SU-DHL-6 (cell line): ENCODE measurements around the gene MCF2.

Source experiments
- H2AFZ ChIP-seq: fragments of 200-600 bp; sonication (generic); 2 replicates; pipeline ENCODE4 v1.6.1; 2014; ENCODE audit warnings: low read depth, mild to moderate bottlenecking, moderate library complexity, mixed read lengths, antibody characterized with exemption, low read length; ENCODE audit not compliant: severe bottlenecking
- H3F3A ChIP-seq: fragments of 200-600 bp; shearing (Covaris generic); 2 replicates; pipeline ENCODE4 v1.6.0; 2016; ENCODE audit warnings: antibody characterized with exemption, mild to moderate bottlenecking; ENCODE audit not compliant: insufficient read depth
- H3K27ac ChIP-seq: fragments of 200-600 bp; sonication (generic); 2 replicates; pipeline ENCODE4 v1.5.1; 2016; ENCODE audit warnings: low read depth, mild to moderate bottlenecking, low read length, moderate library complexity, mixed read lengths
- H3K27me3 ChIP-seq: fragments of 200-600 bp; sonication (generic), shearing (Covaris generic); 2 replicates; pipeline ENCODE4 v1.6.0; 2014; ENCODE audit warnings: mild to moderate bottlenecking, low read length
- H3K36me3 ChIP-seq: fragments of 200-600 bp; sonication (generic); 2 replicates; pipeline ENCODE4 v1.6.1; 2014; ENCODE audit warnings: mild to moderate bottlenecking, low read length, mixed read lengths
- H3K4me2 ChIP-seq: fragments of 300-600, 200-600 bp; shearing (Covaris generic), sonication (generic); 2 replicates; pipeline ENCODE4 v1.6.0; 2014; ENCODE audit warnings: low read length, low read depth, mild to moderate bottlenecking; ENCODE audit not compliant: poor library complexity, severe bottlenecking
- H3K4me3 ChIP-seq: fragments of 200-600 bp; sonication (generic); 2 replicates; pipeline ENCODE4 v1.5.1; 2014; ENCODE audit warnings: antibody characterized with exemption, low read length, mild to moderate bottlenecking, mixed read lengths; ENCODE audit not compliant: insufficient read depth, poor library complexity, severe bottlenecking
- H3K79me2 ChIP-seq: fragments of 200-600 bp; sonication (generic); 2 replicates; pipeline ENCODE4 v1.6.1; 2014; ENCODE audit warnings: mild to moderate bottlenecking, low read length, moderate library complexity; ENCODE audit not compliant: insufficient read depth
- H3K9ac ChIP-seq: fragments of 200-600 bp; sonication (generic); 2 replicates; pipeline ENCODE4 v1.7.0; 2014; ENCODE audit warnings: mild to moderate bottlenecking, low read length
- H3K9me2 ChIP-seq: fragments of 200-600 bp; sonication (generic); replicated peaks from 2 replicates; pipeline ENCODE4 v1.6.1; 2014; ENCODE audit warnings: low read length; ENCODE audit not compliant: insufficient read depth
- H3K9me3 ChIP-seq: fragments of 200-600 bp; sonication (generic); 2 replicates; pipeline ENCODE4 v1.6.1; 2014; ENCODE audit warnings: low read length, mixed read lengths; ENCODE audit not compliant: insufficient read depth
- H4K20me1 ChIP-seq: fragments of 200-600 bp; sonication (generic); 2 replicates; pipeline ENCODE4 v1.6.1; 2014; ENCODE audit warnings: low read depth, mild to moderate bottlenecking, antibody characterized with exemption, low read length, moderate library complexity, mixed read lengths
- CTCF ChIP-seq: fragments of 200-600 bp; sonication (generic); IDR thresholded peaks from one replicate; pipeline ENCODE4 v1.5.1; 2017; ENCODE audit warnings: antibody characterized with exemption, mild to moderate bottlenecking, low read length, moderate library complexity; ENCODE audit not compliant: insufficient read depth, poor library complexity, severe bottlenecking
- EZH2phosphoT487 ChIP-seq: fragments of 200-600 bp; sonication (generic), shearing (Covaris generic); conservative IDR thresholded peaks from 2 replicates; pipeline ENCODE4 v1.6.1; 2018; ENCODE audit warnings: mild to moderate bottlenecking, antibody characterized with exemption, low read length, moderate library complexity, mixed read lengths

MCF2 gene

GRCh38 chrX:139720136-139720535 lies 12.2 kb upstream of the MCF2 start:
- H3K4me3 ChIP-seq, result no peak overlapping the region
- no peaks in the 10 kb centered on the region for H3K27me3 ChIP-seq
- H3F3A ChIP-seq, result no peaks in the 10 kb centered on the region
- no peak overlapping the region for H3K4me2 ChIP-seq
- H3K27ac ChIP-seq, result no peak overlapping the region
- H2AFZ ChIP-seq, result no peak overlapping the region
- no peaks in the 10 kb centered on the region for H3K9me2 ChIP-seq
- H4K20me1 ChIP-seq, result no peaks in the 10 kb centered on the region
- H3K79me2 ChIP-seq, result no peaks in the 10 kb centered on the region
- H3K9ac ChIP-seq, result no peak overlapping the region
- no peaks in the 10 kb centered on the region for H3K36me3 ChIP-seq
- no peaks in the 10 kb centered on the region for H3K9me3 ChIP-seq
- no peak for TF ChIP-seq EZH2phosphoT487
- no peak for TF ChIP-seq CTCF

GRCh38 chrX:139702658-139703057 lies 5.3 kb downstream of the MCF2 start:
- Histone ChIP-seq H2AFZ (no peak overlapping the region), H3K9ac (no peak overlapping the region), H4K20me1 (no peaks in the 10 kb centered on the region), H3K9me2 (no peaks in the 10 kb centered on the region), H3K27me3 (no peaks in the 10 kb centered on the region), H3K36me3 (no peaks in the 10 kb centered on the region), H3K79me2 (no peaks in the 10 kb centered on the region), H3F3A (no peaks in the 10 kb centered on the region), H3K27ac (no peak overlapping the region), H3K4me3 (no peak overlapping the region), H3K4me2 (no peak overlapping the region), H3K9me3 (no peaks in the 10 kb centered on the region)
- TF ChIP-seq CTCF (no peak), EZH2phosphoT487 (no peak)

GRCh38 chrX:139692908-139693307 lies 15.1 kb downstream of the MCF2 start:
- Histone ChIP-seq H3K27ac (no peak overlapping the region), H3K79me2 (no peaks in the 10 kb centered on the region), H3K4me2 (no peak overlapping the region), H3K9ac (no peak overlapping the region), H3K36me3 (no peaks in the 10 kb centered on the region), H2AFZ (no peak overlapping the region), H3K27me3 (no peaks in the 10 kb centered on the region), H3F3A (no peaks in the 10 kb centered on the region), H3K9me2 (no peaks in the 10 kb centered on the region), H3K4me3 (no peak overlapping the region), H4K20me1 (no peaks in the 10 kb centered on the region), H3K9me3 (no peaks in the 10 kb centered on the region)
- TF ChIP-seq EZH2phosphoT487 (no peak), CTCF (no peak)

GRCh38 chrX:139692506-139692849 lies 15.5 kb downstream of the MCF2 start:
- no peaks in the 10 kb centered on the region for H3K79me2 ChIP-seq
- H3K9me2 ChIP-seq, result no peaks in the 10 kb centered on the region
- no peaks in the 10 kb centered on the region for H3F3A ChIP-seq
- H3K9me3 ChIP-seq, result no peaks in the 10 kb centered on the region
- H3K27ac ChIP-seq, result no peak overlapping the region
- no peaks in the 10 kb centered on the region for H3K27me3 ChIP-seq
- H2AFZ ChIP-seq, result no peak overlapping the region
- no peaks in the 10 kb centered on the region for H3K36me3 ChIP-seq
- no peak overlapping the region for H3K4me3 ChIP-seq
- H3K9ac ChIP-seq, result no peak overlapping the region
- no peaks in the 10 kb centered on the region for H4K20me1 ChIP-seq
- no peak overlapping the region for H3K4me2 ChIP-seq
- TF ChIP-seq EZH2phosphoT487 (no peak), CTCF (no peak)
